PC-9 (cell line): ENCODE measurements around the gene IL23R.

ENCODE experiments used
- CTCF ChIP-seq: fragments of 200-600 bp; sonication (generic); conservative IDR thresholded peaks from 2 replicates; pipeline ENCODE4 v1.6.1; 2017; ENCODE audit warnings: mixed run types, antibody characterized with exemption, mild to moderate bottlenecking, moderate library complexity
- EZH2 ChIP-seq: fragments of 200-600 bp; sonication (generic); IDR thresholded peaks from 2 replicates; pipeline ENCODE4 v1.8.0; 2017; ENCODE audit warnings: antibody characterized with exemption, low read depth

DNA sequence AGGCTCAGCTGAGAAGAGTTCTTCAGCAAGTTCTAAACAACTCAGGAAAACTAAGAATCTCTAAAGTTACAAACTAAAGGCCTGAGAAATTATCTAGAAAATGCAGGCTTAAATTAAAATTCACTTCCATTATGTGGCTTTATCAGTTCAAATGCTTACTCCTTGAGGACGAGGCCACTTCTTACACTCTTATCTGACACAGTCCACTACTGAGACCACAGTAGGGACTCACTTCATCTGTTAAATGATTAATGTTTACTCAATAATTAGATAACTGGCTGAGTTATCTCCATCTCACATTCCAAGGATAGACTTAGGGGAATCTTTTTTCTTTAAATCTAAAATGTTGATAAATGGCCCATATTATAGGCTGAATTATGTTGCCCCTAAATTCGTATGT is 33.1 kb upstream of the IL23R start:
- TF ChIP-seq CTCF (no peak), EZH2 (no peak)
